Endothelial cell of umbilical vein (primary cell): Measurements from ENCODE around the gene RTEL1. TPM values are rescaled to one million over a fixed set of nuclear protein-coding genes. Genes with fewer than 3 reads are reported as not detected.

Experiments
- BruUV-seq: library from RNA; stranded (reverse); fragments of 400-500 nt; replicated peaks from 2 replicates; lab custom pipeline; 2021; lab: Mats Ljungman, UMichigan
- CTCF ChIA-PET: fragments of 300-600, 350-600 bp; sonication (Branson Sonifier 250); formaldehyde crosslinking; loops from one replicate; lab custom pipeline; 2021; ENCODE audit warnings: antibody characterized with exemption, inconsistent platforms; lab: Charles Lee
- POLR2A ChIA-PET: fragments of 300-600, 350-600 bp; sonication (Branson Sonifier 250); formaldehyde crosslinking; loops from one replicate; lab custom pipeline; 2021; ENCODE audit warnings: antibody characterized with exemption, inconsistent platforms; lab: Charles Lee
- DNase-seq: peaks from one replicate; pipeline ENCODE4 v3.0.0-alpha.2; 2011; ENCODE audit warnings: low read depth, low spot score
- FAIRE-seq: peaks from 2 replicates; lab custom pipeline; 2011; peaks lifted over from hg19 to GRCh38; lab: Jason Lieb, UNC
- H2AFZ ChIP-seq: 2 replicates; pipeline ENCODE4 v1.6.0; 2012; ENCODE audit warnings: low read depth, low read length, control low read depth, inconsistent platforms
- H3K27ac ChIP-seq: 2 replicates; pipeline ENCODE4 v1.5.1; 2011; ENCODE audit warnings: low read depth, mild to moderate bottlenecking, control low read depth, low read length, moderate library complexity; ENCODE audit not compliant: insufficient read depth
- H3K27me3 ChIP-seq, 2 experiments: 2 replicates each; pipeline versions ENCODE4 v1.6.0 to v1.6.1; 2011; ENCODE audit warnings: low read length in 2 of 2, mixed read lengths in 1 of 2; ENCODE audit not compliant: control insufficient read depth in 2 of 2, insufficient read depth in 2 of 2
- H3K36me3 ChIP-seq, 2 experiments: 2 replicates in 1 of 2; 3 replicates in 1 of 2; pipeline ENCODE4 v1.5.1; 2011; ENCODE audit warnings: low read length in 2 of 2, mild to moderate bottlenecking in 1 of 2, moderate library complexity in 1 of 2; ENCODE audit not compliant: control insufficient read depth in 2 of 2, insufficient read depth in 2 of 2; ENCODE audit errors: extremely low read depth in 1 of 2
- H3K4me1 ChIP-seq: 3 replicates; pipeline ENCODE4 v1.5.1; 2011; ENCODE audit warnings: mild to moderate bottlenecking, low read length; ENCODE audit not compliant: control insufficient read depth, insufficient read depth; ENCODE audit errors: extremely low read depth
- H3K4me2 ChIP-seq: 2 replicates; pipeline ENCODE4 v1.6.1; 2011; ENCODE audit warnings: low read length, control low read depth, mixed read lengths; ENCODE audit not compliant: insufficient read depth
- H3K4me3 ChIP-seq, 3 experiments: fragments of 200-600 bp in 1 of 3; sonication (generic), shearing (Covaris generic) in 1 of 3; replicated peaks in 1 of 3; 2 replicates each; pipeline ENCODE4 v1.5.1; 2011 to 2016; ENCODE audit warnings: control low read depth in 3 of 3, low read length in 3 of 3, mild to moderate bottlenecking in 2 of 3, inconsistent platforms in 1 of 3, low read depth in 1 of 3, moderate library complexity in 1 of 3; ENCODE audit not compliant: insufficient read depth in 1 of 3
- H3K79me2 ChIP-seq: 2 replicates; pipeline ENCODE4 v1.6.0; 2012; ENCODE audit warnings: low read length, inconsistent platforms; ENCODE audit not compliant: control insufficient read depth, insufficient read depth
- H3K9ac ChIP-seq: replicated peaks from 2 replicates; pipeline ENCODE3; 2011; ENCODE audit warnings: low read length, control low read depth; ENCODE audit not compliant: insufficient read depth; ENCODE audit errors: extremely low read depth
- H3K9me1 ChIP-seq: replicated peaks from 3 replicates; pipeline ENCODE4 v1.6.0; 2011; ENCODE audit warnings: mild to moderate bottlenecking, low read length; ENCODE audit not compliant: control insufficient read depth, insufficient read depth; ENCODE audit errors: extremely low read depth
- H3K9me3 ChIP-seq: replicated peaks from 2 replicates; pipeline ENCODE4 v1.5.1; 2012; ENCODE audit warnings: low read length, inconsistent platforms; ENCODE audit not compliant: control insufficient read depth, insufficient read depth
- H4K20me1 ChIP-seq: replicated peaks from 2 replicates; pipeline ENCODE3; 2011; ENCODE audit warnings: mild to moderate bottlenecking, low read length; ENCODE audit not compliant: control insufficient read depth, insufficient read depth; ENCODE audit errors: extremely low read depth
- CTCF ChIP-seq, 2 donors: IDR thresholded peaks; 1 replicate in 1 of 2; 2 replicates in 1 of 2; pipeline ENCODE4 v1.5.1; 2011; ENCODE audit warnings: low read length in 2 of 2, mild to moderate bottlenecking in 2 of 2, moderate library complexity in 2 of 2, control low read depth in 1 of 2, inconsistent platforms in 1 of 2, low read depth in 1 of 2; ENCODE audit not compliant: insufficient read depth in 1 of 2; ENCODE audit errors: extremely low read depth in 1 of 2
- EZH2 ChIP-seq: IDR thresholded peaks from 2 replicates; pipeline ENCODE4 v1.6.1; 2012; ENCODE audit warnings: borderline replicate concordance, low read depth, mild to moderate bottlenecking, moderate library complexity, low read length, inconsistent platforms; ENCODE audit not compliant: severe bottlenecking
- FOS ChIP-seq: IDR thresholded peaks from 2 replicates; pipeline ENCODE4 v1.6.1; 2011; ENCODE audit warnings: mild to moderate bottlenecking, low read length, moderate library complexity, borderline replicate concordance; ENCODE audit not compliant: insufficient read depth
- GATA2 ChIP-seq: IDR thresholded peaks from 2 replicates; pipeline ENCODE4 v1.7.0; 2011; ENCODE audit warnings: low read depth, mild to moderate bottlenecking, moderate library complexity, mixed read lengths, low read length; ENCODE audit not compliant: insufficient read length, insufficient read depth
- JUN ChIP-seq: IDR thresholded peaks from 2 replicates; pipeline ENCODE4 v1.6.1; 2011; ENCODE audit warnings: borderline replicate concordance, low read depth; ENCODE audit not compliant: insufficient read length, insufficient read depth
- MAX ChIP-seq: IDR thresholded peaks from 2 replicates; pipeline ENCODE4 v1.6.1; 2011; ENCODE audit not compliant: insufficient read depth, insufficient read length
- MYC ChIP-seq: IDR thresholded peaks from one replicate; pipeline ENCODE4 v1.6.1; 2011; ENCODE audit warnings: mild to moderate bottlenecking, low read depth, low read length
- POLR2A ChIP-seq: IDR thresholded peaks from 2 replicates; pipeline ENCODE4 v1.6.1; 2012; ENCODE audit warnings: low read depth, mild to moderate bottlenecking, control low read depth, low read length
- dilution Hi-C: fragments of 300-500 bp; cut with MboI; formaldehyde crosslinking; loops from one replicate; pipeline ENCODE4 v1.15.0; 2019; ENCODE audit warnings: low sequenced_read_pairs; ENCODE audit not compliant: extremely low pct_ligation_motif_present
- intact Hi-C: fragments of 100-400 bp; cut with micrococcal nuclease; formaldehyde crosslinking; loops from one replicate; pipeline ENCODE4 v1.10.0; 2022
- polyA plus RNA-seq, 4 experiments: library from polyadenylated mRNA; depleted of rRNA in 3 of 4; stranded (reverse) in 3 of 4; unstranded in 1 of 4; fragments of >200 nt; gene quantifications; 2 replicates each; pipeline versions ENCODE4 v1.2.1 to v1.2.3, GENCODE V29; 2011 to 2012; ENCODE audit warnings: missing spikeins in 1 of 4
- total RNA-seq: library from RNA; stranded (reverse); gene quantifications from 2 replicates; pipeline ENCODE4 v1.2.3, GENCODE V29; 2021

Gene RTEL1
- total and polyA plus RNA-seq, 2 donors (not counting 3 experiments of a cell fraction or from before 2014, with no cell fraction given): 17.0 to 44.9 TPM

- TF ChIP-seq MAX (no peak), FOS (no peak), GATA2 (no peak), JUN (no peak), POLR2A (no peak), MYC (no peak), EZH2 (no peak), CTCF (IDR thresholded peaks at IDR 0.05; ENCODE audit: extremely low read depth in 1 of 2, insufficient read depth in 1 of 2, low read depth in 1 of 2, low read length in 2 of 2) (no peak)
- no peak for DNase-seq
- ChIA-PET CTCF (no interaction called here), POLR2A (no interaction called here)
- Histone ChIP-seq H3K4me2 (no peak overlapping the region), H3K4me1 (peaks cover 9% of the 10 kb centered on the region), H3K9me1 (no peaks in the 10 kb centered on the region), H3K4me3 (no peak overlapping the region), H3K27ac (no peak overlapping the region), H3K36me3 (peaks cover 8 to 11% of the 10 kb centered on the region in 2 experiments), H4K20me1 (no peaks in the 10 kb centered on the region), H3K79me2 (peaks cover 82% of the 10 kb centered on the region), H3K9me3 (no peaks in the 10 kb centered on the region), H3K27me3 (no peaks in the 10 kb centered on the region), H2AFZ (no peak overlapping the region), H3K9ac (no peak overlapping the region)
- no TSS peak for BruUV-seq
- FAIRE-seq: no peak
- intact Hi-C loops (no loop called here), dilution Hi-C loops (no loop called here)
Measured at GRCh38 chr20:63712191-63712590, 54.1 kb downstream of the RTEL1 start.
